Measurements from ENCODE around the gene ANG.

DNA sequence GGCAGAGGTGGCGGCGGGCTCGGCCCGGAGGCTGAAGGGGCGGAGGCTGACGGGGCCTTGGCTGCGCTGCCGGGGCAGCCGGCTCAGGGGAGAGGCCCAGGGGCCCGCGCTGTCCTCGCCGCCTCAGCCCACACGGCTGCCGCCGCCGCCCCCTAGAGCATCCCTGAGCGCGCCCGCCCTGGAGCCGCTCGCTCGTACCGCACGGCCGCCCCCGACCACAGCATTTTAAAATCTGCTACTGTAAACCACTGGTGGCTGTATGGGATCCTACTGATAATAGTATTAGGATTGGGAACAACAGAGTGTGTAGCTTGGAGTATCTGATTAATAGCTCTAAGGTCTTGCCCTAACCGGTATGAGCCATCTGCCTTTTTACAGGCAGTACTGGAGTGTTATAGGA, 34.9 kb downstream of the ANG start:
- TF ChIP-seq, protein P1, sequence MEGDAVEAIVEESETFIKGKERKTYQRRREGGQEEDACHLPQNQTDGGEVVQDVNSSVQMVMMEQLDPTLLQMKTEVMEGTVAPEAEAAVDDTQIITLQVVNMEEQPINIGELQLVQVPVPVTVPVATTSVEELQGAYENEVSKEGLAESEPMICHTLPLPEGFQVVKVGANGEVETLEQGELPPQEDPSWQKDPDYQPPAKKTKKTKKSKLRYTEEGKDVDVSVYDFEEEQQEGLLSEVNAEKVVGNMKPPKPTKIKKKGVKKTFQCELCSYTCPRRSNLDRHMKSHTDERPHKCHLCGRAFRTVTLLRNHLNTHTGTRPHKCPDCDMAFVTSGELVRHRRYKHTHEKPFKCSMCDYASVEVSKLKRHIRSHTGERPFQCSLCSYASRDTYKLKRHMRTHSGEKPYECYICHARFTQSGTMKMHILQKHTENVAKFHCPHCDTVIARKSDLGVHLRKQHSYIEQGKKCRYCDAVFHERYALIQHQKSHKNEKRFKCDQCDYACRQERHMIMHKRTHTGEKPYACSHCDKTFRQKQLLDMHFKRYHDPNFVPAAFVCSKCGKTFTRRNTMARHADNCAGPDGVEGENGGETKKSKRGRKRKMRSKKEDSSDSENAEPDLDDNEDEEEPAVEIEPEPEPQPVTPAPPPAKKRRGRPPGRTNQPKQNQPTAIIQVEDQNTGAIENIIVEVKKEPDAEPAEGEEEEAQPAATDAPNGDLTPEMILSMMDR (IDR thresholded peaks at IDR 0.05): no peak
- TF ChIP-seq POLR2A (IDR thresholded peaks at IDR 0.05): no peak

All from esophagus squamous epithelium (tissue), 4 donors.